Inflammatory macrophage treated with lipopolysaccharide for 1 hour (primary cell): ENCODE results near the gene ARPC1A.
"Not testable (repeated sequence)": the region's sequence is repeated elsewhere in the genome, so short reads cannot be mapped to it uniquely, and the experiment has no call there.

Experiments
- DNase-seq, 2 donors: peaks; one replicate each; pipeline ENCODE4 v3.0.0-alpha.2; 2020 to 2022

Gene ARPC1A

DNA sequence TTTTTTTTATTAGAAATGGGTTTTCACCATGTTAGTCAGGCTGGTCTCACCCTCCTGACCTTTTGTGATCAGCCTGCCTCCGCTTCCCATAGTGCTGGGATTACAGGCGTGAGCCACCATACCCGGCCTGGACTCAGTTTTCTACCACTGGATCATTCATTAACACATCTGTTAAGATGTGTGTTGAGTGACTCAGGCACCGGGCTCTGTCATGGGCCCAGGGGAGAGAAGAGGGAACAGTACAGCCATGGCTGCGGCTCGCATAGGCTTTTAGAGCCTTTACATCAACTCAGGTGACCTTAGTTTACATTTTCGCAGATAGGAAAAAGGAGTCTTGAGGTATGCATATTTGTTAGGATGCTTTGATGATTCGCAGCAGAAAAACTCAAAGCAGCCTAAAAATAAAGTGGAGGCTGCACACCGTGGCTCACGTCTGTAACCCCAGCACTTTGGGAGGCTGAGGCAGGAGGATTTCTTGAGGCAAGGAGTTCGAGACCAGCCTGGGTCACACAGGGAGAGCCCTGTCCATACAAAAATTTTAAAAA lies 45.8 kb downstream of the ARPC1A start:
- DNase-seq: no peak

DNA sequence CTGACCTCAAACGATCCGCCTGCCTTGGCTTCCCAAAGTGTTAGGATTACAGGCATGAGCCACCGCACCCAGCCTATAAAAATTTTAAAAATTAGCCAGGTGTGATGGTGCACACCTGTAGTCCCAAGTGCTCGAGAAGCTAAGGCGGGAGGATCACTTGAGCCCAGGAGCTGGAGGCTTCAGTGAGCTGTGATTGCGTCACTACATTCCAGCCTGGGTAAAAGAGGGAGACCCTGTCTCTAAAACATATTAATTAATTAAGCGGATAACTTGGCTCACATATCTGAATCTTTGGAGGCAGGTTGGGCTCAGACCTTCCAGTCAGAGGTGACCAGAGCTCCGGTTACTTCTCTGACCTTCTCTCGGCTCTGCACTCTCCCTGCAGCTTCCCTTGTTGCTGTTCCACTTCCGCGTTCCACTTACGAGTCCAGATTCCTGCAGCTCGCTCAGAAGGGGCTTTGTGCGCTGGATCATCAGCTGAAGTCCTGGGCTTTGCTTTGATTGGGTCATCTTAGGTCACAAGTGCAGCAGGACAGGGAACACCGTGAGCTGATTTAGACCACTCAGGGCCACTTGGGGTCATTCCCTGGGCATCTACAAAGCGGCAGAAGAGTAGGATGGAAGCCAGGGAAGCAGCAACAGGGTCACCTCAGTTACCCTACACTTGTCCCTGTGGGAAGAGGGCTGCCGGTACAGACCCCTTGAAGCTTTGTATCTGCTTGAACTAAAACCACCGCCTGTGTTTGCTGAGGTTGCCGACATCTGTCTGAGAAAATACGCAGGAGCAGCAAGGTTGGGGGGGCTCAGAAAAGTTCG lies 46.8 kb downstream of the ARPC1A start:
- DNase-seq: peak in 1 of 2 donors; percentile 22

DNA sequence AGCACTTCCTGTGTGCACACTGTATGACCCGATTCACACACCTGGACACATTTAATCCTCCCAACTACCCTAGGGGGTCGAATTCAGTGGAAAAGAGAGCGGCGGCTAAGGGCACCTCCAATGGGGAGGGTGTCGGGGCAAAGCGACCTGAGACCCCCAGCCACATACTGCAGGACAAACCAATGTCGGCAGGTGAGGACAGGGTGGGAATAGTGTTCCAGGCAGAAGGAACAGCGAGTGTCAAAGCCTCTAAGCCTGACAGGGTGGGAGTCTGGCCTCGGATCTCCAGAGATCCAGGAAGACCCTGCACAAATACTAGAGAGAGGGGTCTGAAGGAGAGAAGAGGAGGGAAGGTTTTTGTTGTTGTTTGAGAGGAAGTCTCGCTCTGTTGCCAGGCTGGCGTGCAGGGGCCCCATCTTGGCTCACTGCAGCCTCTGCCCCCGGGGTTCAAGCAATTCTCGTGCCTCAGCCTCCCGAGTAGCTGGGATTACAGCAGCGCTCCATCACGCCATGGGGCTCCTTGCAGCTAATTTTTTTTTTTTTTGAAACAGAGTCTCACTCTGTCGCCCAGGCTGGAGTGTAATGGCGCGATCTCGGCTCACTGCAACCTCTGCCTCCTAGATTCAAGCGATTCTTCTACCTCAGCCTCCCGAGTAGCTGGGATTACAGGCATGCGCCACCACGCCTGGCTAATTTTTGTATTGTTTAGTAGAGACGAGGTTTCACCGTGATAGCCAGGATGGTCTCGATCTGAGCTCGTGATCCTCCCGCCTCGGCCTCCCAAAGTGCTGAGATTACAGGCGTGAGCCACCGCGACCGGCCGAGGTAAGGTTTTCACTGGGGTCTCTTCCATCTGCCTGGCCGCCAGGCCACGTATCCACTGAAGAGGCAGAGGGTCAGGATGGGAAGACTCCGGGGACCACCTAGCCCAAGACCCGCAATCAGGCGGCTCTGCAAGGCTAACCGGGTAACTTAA lies 47.7 kb downstream of the ARPC1A start:
- no peak for DNase-seq

DNA sequence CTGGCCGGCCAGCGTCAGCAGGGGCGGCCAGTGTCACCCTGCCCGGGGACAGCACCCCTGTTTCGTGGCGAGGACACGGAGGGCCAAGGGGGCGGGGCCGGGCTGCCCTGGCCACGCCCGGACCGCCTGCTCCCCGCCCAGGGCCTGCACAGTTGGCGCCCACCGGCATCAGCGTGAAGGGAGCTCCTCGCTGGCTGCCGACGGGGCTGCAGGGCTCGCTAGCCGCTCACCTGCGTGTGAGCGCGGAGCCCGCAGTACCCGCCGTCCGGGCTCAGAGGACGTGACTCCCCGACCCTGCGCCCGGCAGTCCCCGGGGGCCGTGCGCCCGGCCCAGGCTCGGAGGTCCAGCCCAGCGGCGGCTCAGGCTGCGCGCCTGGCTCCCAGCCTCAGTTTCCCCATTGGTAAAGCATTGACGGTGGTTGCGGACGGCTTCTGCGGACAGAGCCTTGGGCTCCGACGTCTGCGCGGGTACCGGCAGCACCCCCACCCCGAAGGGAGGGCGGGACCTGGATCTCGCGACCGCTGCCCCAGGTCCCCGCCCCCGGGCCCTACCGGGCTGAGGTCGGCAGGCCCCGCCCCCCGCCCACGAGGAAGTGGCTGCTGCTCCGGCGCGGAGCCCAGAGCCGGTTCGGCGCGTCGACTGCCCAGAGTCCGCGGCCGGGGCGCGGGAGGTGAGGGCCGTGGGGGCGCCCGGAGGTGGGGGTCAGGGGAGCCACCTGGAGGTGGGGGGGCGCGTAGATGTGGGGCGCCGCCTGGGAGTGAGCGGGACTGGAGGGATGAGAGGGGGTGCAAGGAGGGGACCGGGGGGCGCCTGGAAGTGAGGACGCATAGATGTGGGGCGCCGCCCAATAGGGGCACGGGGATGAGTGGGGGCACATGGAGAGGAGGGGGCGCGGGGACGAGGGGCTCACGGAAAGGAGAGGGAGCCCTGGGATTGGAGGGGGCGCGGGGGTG lies 48.7 kb downstream of the ARPC1A start, which contains the start of gene ARPC1B:
Gene ARPC1B (plus strand): TSS at position 620 of the 954 bp plus-strand sequence. CDS start 10,985 bp downstream, outside the sequence.
- DNase-seq: peak; percentile 87 to 88

DNA sequence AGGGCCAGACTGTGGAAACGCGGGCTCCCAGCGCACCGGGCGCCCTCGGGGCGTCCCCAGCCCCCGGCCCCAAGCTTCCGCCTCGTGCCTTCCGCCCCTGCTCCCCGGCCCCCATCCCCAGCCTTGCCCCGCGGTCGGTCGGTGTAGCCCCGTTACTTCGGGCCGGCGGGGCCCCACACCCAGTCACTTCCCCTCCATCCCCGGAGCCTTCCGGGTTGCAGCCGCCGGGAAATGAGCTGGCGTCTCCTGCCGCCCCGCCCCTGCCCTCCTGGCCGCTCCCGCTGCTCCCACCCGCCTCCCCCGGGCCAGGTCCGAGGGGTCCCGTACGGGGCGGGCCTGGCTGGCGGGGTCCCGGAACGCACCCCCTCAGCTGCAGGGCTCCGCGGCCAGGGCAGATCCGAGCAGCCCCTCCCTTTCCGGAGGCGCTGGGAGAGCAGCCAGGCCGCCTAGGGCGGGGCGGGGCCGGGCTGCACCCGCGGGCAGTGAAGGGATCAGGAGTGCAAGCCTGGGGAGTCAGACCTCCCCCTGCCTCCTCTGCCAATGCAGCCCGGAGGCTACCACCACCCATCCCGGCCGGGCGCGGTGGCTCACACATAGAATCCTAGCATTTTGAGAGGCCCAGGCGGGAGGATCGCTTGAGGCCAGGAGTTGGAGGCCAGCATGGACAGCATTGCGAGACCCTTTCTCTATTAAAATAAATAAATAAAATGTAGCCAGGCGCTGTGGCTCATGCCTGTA lies 49.5 kb downstream of the ARPC1A start:
- peak; percentile 63 to 75 for DNase-seq

DNA sequence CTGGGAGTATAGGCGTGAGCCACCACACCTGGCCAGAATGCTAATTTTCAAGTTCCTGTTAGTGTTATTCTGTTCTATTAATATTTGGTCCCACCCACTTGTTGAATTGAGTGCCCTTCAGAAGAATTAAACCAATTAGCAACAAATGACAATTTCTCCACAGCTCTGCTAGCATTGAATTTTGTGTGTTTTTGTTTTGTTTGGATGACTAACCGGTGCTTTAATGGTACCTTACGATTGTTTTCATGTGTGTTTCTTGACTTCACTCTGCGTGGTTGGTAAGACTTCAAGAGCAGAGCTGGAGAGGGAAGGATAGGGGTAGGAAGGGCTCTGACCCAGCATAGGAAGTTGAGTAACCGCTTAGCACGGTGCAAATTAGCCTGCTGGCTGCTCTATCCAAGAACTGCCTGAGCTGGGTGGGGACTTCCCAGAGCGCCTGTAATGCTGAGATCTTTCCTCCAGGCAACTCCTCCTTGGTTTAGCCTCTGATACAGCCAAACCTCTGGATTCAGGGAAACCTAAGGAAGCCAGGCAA lies 53.4 kb downstream of the ARPC1A start:
- peak; percentile 88 to 97 for DNase-seq

DNA sequence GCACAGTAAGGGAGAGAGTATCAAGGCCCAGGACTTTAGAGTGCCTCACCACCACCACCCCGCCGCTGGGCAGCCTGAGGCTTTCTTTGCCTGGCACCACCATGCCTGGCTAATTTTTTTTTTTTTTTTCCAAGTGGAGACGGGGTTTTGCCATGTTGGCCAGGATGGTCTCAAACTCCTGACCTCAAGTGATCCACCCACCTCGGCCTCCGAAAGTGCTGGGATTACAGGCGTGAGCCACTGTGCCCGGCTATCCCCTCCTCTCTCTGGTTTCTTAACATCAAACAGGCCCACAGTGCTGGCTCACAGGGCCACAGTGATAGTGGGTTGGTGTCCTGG lies 54.0 kb downstream of the ARPC1A start:
- not testable (repeated sequence) for DNase-seq

DNA sequence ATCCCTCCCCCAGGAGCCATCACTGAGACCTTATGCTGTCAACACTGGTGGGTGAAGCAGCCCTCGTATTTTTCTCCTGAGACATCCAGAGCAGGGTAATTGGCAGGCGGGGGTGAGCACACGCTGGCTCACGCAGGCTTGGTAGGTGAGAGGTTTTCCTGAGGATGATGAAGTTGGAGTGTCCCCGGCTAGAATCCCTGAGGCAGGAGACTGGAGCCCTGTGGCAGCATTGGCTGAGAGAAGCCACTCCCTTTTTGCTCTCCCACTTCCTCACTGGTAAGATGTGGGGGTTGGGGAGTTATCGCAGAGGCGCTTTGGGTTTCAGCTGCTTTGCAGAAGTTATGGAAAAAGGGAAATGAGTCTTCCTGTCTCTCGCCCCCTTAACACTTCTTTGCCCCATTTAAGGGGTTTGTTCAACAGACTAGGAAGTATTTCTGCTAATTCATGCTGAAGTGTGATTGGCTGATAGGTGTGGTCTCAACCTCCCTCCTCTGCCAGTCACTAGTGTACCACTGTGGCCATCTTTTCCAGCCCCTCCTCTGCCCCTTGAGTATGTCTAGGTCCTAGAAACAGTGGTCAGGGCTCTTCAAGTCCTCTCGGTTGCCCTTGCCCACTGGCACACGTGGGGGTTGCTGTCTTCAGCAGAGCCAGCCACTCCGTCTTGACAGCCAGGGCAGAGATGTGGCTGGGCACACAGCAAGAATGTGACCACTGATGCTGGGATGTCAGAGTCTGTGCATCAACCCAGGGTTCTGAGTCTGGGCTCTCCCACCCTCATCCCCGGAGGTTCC lies 54.5 kb downstream of the ARPC1A start:
- DNase-seq: peak; percentile 93 to 100

DNA sequence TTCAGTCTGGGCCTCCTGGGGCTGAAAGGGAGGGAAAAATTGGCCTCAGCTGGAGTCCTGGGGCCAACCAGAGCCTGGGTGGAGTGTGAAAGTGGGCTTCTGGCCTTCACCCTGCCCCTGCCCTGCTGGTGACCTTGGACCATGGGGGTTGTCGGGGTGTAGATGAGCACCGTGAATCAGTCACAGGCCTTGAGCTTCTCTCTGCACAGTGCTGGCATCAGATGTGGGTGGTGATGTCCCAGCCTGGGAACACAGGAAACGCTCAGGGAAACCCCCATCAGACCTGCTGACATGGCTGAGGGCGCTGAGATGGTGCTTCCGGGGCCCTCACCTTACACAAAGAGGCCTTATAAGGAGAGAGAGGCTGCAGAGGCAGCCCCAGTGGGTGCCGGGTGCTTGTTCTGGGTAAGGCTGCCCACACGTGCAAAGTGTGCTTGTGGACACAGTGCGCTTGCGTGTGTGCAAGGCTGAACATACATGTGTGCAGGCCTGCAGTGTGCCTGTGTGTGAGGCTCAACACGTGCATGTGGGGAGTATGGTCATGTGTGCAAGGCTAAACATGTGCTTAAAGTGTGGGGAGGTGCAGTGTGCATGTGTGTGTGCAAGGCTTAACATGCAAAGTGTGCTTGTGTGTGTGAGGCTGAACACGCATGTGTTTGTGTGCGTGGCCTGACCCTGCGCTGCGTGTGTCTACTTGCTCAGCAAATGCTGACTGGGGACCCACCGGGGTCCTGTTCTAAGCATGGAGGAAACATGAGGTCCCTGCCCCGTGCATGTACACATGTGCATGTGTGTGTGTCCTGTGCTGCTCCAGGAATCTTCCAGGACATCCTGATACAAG lies 55.3 kb downstream of the ARPC1A start:
- DNase-seq: peak; percentile 37 to 96

DNA sequence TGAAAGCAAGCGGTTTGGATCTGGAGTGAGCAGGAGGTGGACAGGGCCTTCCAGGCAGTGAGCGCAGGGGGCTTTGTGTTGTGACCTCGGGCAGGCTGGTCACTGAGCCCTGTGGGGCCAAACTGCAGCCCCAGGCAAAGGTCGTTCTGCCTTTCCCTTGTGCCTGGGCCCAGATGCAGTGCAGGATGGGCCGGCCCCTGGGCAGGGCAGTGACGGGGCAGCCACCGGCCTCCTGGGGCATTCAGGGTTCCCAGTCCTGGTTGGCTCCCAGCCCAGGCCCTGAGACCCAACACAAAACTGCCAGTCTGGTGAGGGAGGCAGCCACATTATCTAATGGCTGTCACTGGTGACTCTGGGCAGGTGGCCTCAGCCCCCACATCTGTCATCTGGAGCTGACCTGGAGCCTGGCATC lies 56.0 kb downstream of the ARPC1A start:
- DNase-seq: no peak

DNA sequence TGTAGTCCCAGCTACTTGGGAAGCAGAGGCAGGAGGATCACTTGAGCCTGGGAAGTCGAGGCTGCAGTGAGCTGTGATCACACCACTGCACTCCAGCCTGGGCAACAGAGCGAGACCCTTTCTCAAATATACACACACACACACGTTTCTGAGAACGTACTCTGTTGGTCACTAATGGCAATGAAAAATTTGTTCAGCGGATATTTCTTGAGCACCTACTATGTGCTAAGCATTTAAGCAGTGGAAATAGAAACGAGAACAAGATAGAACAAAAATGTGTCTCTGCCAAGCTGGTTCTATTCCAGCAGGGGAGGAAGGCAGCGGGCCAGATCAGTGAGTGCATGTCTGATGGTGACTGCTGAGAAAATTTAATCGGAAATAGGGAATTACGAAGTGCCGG lies 57.5 kb downstream of the ARPC1A start:
- no peak for DNase-seq

DNA sequence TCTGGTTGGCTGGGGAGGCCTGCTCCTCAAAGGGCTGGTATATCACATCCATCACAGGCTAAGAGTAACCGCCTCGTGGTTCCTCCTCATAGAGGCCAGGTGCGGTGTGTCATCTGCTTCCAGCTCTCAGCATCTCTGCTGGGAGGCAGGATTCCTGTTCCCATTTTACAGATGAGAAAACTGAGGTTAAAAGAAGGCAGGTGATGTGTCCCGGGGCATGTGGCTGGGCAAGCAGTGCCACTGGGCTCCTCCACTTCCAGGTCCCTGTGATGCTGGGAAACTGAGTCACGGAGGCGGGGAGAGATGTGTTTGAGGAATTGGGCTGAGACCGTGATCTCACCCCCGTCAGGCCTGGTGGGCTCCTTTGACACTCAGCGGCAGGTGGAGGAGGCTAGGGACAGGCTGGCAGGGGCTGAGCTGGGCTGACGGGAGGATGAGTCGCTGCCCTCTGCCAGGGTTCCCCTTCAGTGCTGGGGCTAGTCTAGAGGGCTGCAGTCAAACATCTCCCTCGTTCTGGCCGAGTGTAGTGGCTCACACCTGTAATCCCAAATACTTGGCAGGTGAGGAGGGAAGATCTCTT lies 58.2 kb downstream of the ARPC1A start:
- no peak for DNase-seq

DNA sequence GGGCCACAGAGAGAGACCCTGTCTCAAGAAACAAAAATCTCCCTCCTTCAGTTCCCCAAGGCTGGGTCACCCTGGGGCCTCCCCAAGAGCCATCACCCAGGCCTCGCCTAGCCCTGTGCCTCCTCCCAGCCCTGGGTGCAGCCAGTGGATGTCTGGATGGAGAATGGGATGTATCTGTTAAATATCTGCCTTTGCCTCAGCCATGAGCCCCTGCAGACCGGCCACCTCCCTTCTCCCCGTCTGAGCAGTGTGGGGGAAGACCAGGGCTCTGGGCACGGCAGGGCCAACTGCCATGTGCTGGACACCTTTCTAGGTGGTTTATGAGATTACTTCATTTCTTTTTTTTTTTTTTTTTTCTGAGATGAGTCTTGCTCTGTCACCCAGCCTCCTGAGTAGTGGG lies 58.8 kb downstream of the ARPC1A start:
- DNase-seq: no peak

DNA sequence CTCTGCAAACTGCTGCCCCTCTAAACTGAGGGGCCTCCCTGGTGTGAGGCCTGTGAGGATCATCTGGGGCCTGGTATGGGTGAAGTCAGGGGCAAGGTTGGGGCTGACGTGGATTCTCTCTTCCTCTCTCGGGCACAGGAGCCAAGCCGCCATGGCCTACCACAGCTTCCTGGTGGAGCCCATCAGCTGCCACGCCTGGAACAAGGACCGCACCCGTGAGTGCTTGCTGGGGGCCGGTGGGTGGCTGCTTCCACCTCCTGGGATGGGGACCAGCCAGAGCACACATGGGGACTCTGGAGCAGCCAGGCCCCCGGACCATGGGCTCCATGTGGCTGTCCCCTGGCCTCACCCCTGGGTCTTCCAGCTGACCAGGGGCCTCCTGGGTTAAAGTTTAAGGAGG lies 59.9 kb downstream of the ARPC1A start:
- DNase-seq: no peak

DNA sequence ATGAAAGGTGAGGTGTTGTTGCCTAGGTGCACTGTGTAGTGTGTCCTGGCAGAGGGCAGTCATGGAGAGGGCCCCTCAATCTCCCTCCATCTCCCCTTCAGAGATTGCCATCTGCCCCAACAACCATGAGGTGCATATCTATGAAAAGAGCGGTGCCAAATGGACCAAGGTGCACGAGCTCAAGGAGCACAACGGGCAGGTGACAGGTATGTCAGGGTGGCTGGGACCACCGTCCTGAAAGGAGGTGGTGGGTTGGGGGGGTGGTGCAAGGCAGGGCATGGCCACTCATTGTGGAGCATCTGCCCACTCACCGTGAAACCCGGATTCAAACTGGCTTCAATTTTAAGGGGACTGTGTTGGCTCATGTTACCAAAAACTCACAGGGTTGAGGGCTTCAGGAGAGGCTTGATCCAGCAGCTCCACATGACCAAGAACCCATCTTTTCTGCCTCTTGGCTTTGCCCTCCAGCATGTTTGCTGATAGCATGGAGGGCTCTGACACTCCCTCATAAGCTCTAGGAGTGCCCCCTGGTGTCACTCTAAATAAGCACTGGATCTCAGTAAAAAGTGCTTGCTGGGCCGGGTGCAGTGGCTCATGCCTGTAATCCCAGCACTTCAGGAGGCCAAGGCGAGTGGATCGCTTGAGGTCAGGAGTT lies 61.0 kb downstream of the ARPC1A start:
- peak; percentile 48 to 60 for DNase-seq

DNA sequence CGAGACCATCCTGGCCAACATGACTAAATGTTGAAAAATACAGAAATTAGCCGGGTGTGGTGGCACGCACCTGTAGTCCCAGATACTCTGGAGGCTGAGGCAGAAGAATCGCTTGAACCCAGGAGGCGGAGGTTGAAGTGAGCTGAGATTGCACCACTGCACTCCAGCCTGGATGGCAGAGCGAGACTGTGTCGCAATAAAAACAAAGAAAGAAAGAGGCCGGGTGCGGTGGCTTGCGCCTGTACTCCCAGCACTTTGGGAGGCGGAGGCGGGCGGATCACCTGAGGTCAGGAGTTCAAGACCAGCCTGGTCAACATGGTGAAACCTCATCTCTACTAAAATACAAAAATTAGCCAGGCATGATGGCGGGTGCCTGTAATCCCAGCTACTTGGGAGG lies 61.5 kb downstream of the ARPC1A start:
- DNase-seq: not testable (repeated sequence)

DNA sequence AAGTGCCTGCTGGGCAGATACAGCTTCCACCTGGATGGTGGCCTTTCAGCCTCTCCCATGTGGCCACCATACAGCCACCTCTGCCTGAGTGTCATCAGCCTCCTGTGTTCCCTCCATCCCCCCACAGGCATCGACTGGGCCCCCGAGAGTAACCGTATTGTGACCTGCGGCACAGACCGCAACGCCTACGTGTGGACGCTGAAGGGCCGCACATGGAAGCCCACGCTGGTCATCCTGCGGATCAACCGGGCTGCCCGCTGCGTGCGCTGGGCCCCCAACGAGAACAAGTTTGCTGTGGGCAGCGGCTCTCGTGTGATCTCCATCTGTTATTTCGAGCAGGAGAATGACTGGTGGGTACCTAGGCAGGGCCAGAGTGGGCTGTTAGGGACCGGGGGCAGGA lies 62.2 kb downstream of the ARPC1A start:
- DNase-seq: no peak

DNA sequence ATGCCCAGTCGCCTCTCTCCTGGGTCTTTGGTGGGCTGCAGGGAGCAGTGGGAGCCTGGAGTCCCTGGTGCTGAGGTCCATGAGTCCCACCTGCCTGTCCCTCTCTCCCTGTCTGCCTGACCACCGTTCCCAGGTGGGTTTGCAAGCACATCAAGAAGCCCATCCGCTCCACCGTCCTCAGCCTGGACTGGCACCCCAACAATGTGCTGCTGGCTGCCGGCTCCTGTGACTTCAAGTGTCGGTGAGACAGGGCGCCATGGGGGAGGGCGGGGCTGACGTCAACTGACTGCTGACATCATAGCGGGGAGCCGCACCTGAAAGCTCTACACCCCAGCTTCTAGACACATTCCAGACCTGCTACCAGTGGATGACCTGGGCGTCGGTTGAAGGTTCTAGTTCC lies 64.1 kb downstream of the ARPC1A start:
- DNase-seq: no peak
